Natural killer cell (primary cell): Measurements from ENCODE around the gene NECTIN1. TPM values are rescaled to one million over a fixed set of nuclear protein-coding genes. Genes with fewer than 3 reads are reported as not detected.

Source experiments
- ATAC-seq, 3 donors: fragments of 150-1000 bp in 2 of 3; fragments of 200-7000 bp in 1 of 3; cut with Tn5 transposase; 1 replicate in 1 of 3; 2 replicates in 2 of 3; pipeline ENCODE4 v1.10.0; 2021; ENCODE audit warnings: mild to moderate bottlenecking in 2 of 3, moderate library complexity in 2 of 3
- DNase-seq, 2 donors: peaks; one replicate each; pipeline versions ENCODE4 v3.0.0 to v3.0.0-alpha.2; 2013 to 2021; ENCODE audit warnings: mixed read lengths in 1 of 2
- H3K27ac ChIP-seq: one replicate; pipeline ENCODE4 v1.5.1; 2013; ENCODE audit warnings: mild to moderate bottlenecking, low read length
- H3K27me3 ChIP-seq: one replicate; pipeline ENCODE4 v1.6.1; 2013; ENCODE audit warnings: low read length; ENCODE audit not compliant: control insufficient read depth, insufficient read depth
- H3K36me3 ChIP-seq: one replicate; pipeline ENCODE4 v1.6.1; 2013; ENCODE audit warnings: low read length; ENCODE audit not compliant: control insufficient read depth, insufficient read depth
- H3K4me1 ChIP-seq: one replicate; pipeline ENCODE4 v1.6.1; 2013; ENCODE audit warnings: low read length; ENCODE audit not compliant: control insufficient read depth, insufficient read depth
- H3K4me3 ChIP-seq: one replicate; pipeline ENCODE4 v1.5.1; 2013; ENCODE audit warnings: low read length
- H3K9me3 ChIP-seq: one replicate; pipeline ENCODE4 v1.6.1; 2013; ENCODE audit warnings: low read length; ENCODE audit not compliant: control insufficient read depth, insufficient read depth
- H3K27ac Mint-ChIP-seq, 2 donors: one replicate each; pipeline ENCODE4 v1.8.0; 2022; ENCODE audit warnings: mild to moderate bottlenecking in 2 of 2, mixed read lengths in 2 of 2, moderate library complexity in 1 of 2
- H3K27me3 Mint-ChIP-seq, 2 donors: one replicate each; pipeline ENCODE4 v1.8.0; 2022; ENCODE audit warnings: low read depth in 2 of 2, mixed read lengths in 2 of 2
- H3K36me3 Mint-ChIP-seq: one replicate; pipeline ENCODE4 v1.8.0; 2022; ENCODE audit warnings: mixed read lengths
- H3K4me1 Mint-ChIP-seq, 2 donors: one replicate each; pipeline ENCODE4 v1.8.0; 2022; ENCODE audit warnings: mixed read lengths in 2 of 2
- H3K4me3 Mint-ChIP-seq: one replicate; pipeline ENCODE4 v1.8.0; 2022; ENCODE audit warnings: mild to moderate bottlenecking, moderate library complexity, mixed read lengths
- H3K9me3 Mint-ChIP-seq, 2 donors: one replicate each; pipeline ENCODE4 v1.8.0; 2022; ENCODE audit warnings: mixed read lengths in 2 of 2
- WGBS: methylation state at CpG from one replicate; pipeline ENCODE4 v1.1.7; 2013; ENCODE audit warnings: missing lambda C conversion rate; ENCODE audit not compliant: insufficient coverage; 5-methylcytosine and 5-hydroxymethylcytosine counted together
- intact Hi-C: fragments of 100-400 bp; cut with micrococcal nuclease; formaldehyde crosslinking; loops from one replicate; pipeline ENCODE4 v1.14.2; 2022
- total RNA-seq, 4 donors: library from RNA; stranded (reverse); fragments of 120-200 nt in 1 of 4; gene quantifications; one replicate each; pipeline versions ENCODE4 v1.2.3 to v1.2.4, GENCODE V29; 2013 to 2022
- TF ChIP-seq, protein P1 (sequence below): fragments of 200-600 bp; IDR thresholded peaks from one replicate; pipeline ENCODE4 v1.8.0; 2022; ENCODE audit warnings: antibody characterized with exemption

NECTIN1 gene
- total RNA-seq, 3 donors from 2014 or later (not counting 1 experiment from before 2014, with no cell fraction given): 5.8 to 18.8 (median 7.8) TPM

DNA sequence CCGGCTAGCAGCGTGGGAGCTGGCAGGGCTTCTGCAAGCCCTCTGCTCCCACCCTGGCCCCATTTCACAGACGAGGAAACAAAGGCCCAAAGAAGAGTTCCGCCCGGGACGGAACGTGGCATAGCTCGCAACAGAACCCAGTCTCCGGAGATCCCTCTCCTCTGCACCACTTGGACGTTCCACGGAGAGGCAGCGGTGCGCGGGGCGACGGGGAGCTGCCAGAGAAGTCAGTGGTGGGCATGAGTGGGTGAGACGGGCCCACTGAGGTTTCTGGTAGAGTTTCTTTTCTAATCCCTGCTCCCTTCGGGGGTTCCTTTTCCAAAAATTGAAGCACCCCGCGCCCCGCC, 554 bp upstream of the NECTIN1 start:
- Mint-ChIP-seq H3K27me3 (peaks cover 39 to 46% of the 10 kb centered on the region in 2 donors), H3K4me3 (peak overlapping the region; percentile 87), H3K9me3 (no peaks in the 10 kb centered on the region), H3K27ac (peak overlapping the region in 1 of 2 donors; percentile 81), H3K4me1 (peaks cover 5 to 29% of the 10 kb centered on the region in 2 donors), H3K36me3 (no peaks in the 10 kb centered on the region)
- no peaks in the 10 kb centered on the region for H3K9me3 ChIP-seq
- intact Hi-C loops: loop anchor here (1.0 to 2.0 kb wide), 4 partner anchors 39 to 87 kb away; no protein-coding TSS in a partner anchor
- no peak overlapping the region for H3K27ac ChIP-seq
- peaks cover 24% of the 10 kb centered on the region for H3K27me3 ChIP-seq
- ATAC-seq (peak; percentile 13 to 24 (median 19)), DNase-seq (no peak)
- under 1% methylated on average over 21 of the region's 21 CpGs for WGBS
- no peaks in the 10 kb centered on the region for H3K36me3 ChIP-seq
- TF ChIP-seq, protein P1, sequence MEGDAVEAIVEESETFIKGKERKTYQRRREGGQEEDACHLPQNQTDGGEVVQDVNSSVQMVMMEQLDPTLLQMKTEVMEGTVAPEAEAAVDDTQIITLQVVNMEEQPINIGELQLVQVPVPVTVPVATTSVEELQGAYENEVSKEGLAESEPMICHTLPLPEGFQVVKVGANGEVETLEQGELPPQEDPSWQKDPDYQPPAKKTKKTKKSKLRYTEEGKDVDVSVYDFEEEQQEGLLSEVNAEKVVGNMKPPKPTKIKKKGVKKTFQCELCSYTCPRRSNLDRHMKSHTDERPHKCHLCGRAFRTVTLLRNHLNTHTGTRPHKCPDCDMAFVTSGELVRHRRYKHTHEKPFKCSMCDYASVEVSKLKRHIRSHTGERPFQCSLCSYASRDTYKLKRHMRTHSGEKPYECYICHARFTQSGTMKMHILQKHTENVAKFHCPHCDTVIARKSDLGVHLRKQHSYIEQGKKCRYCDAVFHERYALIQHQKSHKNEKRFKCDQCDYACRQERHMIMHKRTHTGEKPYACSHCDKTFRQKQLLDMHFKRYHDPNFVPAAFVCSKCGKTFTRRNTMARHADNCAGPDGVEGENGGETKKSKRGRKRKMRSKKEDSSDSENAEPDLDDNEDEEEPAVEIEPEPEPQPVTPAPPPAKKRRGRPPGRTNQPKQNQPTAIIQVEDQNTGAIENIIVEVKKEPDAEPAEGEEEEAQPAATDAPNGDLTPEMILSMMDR: peak; percentile 79
- peak overlapping the region; percentile 30 for H3K4me3 ChIP-seq
- peaks cover 32% of the 10 kb centered on the region for H3K4me1 ChIP-seq

DNA sequence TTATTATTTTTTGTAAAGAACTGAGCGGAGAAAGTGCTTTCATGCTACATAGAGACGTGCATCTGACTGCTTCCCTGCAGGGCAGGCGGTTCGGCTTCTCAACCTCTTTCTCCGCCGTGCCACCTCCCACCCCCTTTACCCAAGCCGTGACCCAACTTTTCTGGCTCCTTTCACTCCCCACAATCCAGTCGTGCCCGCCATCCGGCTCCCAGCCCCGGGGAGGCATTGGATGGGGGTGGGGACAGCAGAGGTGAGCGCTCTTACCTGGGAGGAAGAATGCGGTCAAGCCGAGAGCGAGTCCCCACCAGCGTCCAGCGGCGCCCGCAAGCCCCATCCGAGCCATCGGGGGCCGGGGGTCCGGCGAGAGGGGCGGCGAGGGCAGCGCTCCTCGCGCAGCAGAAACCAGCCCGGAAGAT, 781 bp downstream of the NECTIN1 start:
- Histone ChIP-seq H3K27me3 (peaks cover 24% of the 10 kb centered on the region), H3K36me3 (no peaks in the 10 kb centered on the region), H3K9me3 (no peaks in the 10 kb centered on the region), H3K27ac (no peak overlapping the region), H3K4me3 (peak overlapping the region; percentile 39), H3K4me1 (peaks cover 32% of the 10 kb centered on the region)
- Mint-ChIP-seq H3K27me3 (peaks cover 35 to 43% of the 10 kb centered on the region in 2 donors), H3K27ac (peak overlapping the region in 1 of 2 donors; percentile 77), H3K4me3 (peak overlapping the region; percentile 94), H3K4me1 (peaks cover 5 to 34% of the 10 kb centered on the region in 2 donors), H3K36me3 (no peaks in the 10 kb centered on the region), H3K9me3 (no peaks in the 10 kb centered on the region)
- TF ChIP-seq, protein P1: no peak
- ATAC-seq: no peak
- DNase-seq: peak in 1 of 2 donors; percentile 38
- WGBS: 1% methylated on average over 30 of the region's 30 CpGs
- intact Hi-C loops: loop anchor here (2.0 kb wide), 2 partner anchors 37 to 53 kb away; no protein-coding TSS in a partner anchor

- Histone ChIP-seq H3K36me3 (no peaks in the 10 kb centered on the region), H3K4me1 (peaks cover 32% of the 10 kb centered on the region), H3K27ac (no peak overlapping the region), H3K4me3 (peak overlapping the region; percentile 39), H3K27me3 (peaks cover 22% of the 10 kb centered on the region), H3K9me3 (no peaks in the 10 kb centered on the region)
- TF ChIP-seq, protein P1: no peak
- DNase-seq (peak in 1 of 2 donors; percentile 55), ATAC-seq (no peak)
- peak overlapping the region; percentile 94 for H3K4me3 Mint-ChIP-seq
- intact Hi-C loops: loop anchor here (2.0 kb wide), 2 partner anchors 37 to 53 kb away; no protein-coding TSS in a partner anchor
- no peaks in the 10 kb centered on the region for H3K36me3 Mint-ChIP-seq
- H3K27me3 Mint-ChIP-seq: peaks cover 35 to 39% of the 10 kb centered on the region in 2 donors
- H3K4me1 Mint-ChIP-seq: peaks cover 5 to 34% of the 10 kb centered on the region in 2 donors
- under 1% methylated on average over 47 of the region's 48 CpGs for WGBS
- H3K9me3 Mint-ChIP-seq: no peaks in the 10 kb centered on the region
- peak overlapping the region in 1 of 2 donors; percentile 77 for H3K27ac Mint-ChIP-seq
These were observed 1.4 kb downstream of the NECTIN1 start for GRCh38 chr11:119727523-119728151.
